PC-9 (cell line): ENCODE data around the gene NELL2. TPM values are rescaled to one million over a fixed set of nuclear protein-coding genes. Genes with fewer than 3 reads are reported as not detected.

Experiments used
- Bru-seq: library from RNA; stranded (reverse); fragments of 400-500 nt; gene quantifications from one replicate; lab custom pipeline; 2021; lab: Mats Ljungman, UMichigan
- BruChase-seq, 2 experiments: library from RNA; stranded (reverse); fragments of 400-500 nt; gene quantifications; one replicate each; lab custom pipeline; 2021; lab: Mats Ljungman, UMichigan
- BruUV-seq: library from RNA; stranded (reverse); fragments of 400-500 nt; replicated peaks from 2 replicates; lab custom pipeline; 2021; lab: Mats Ljungman, UMichigan
- CTCF ChIA-PET: fragments of 300-600 bp; sonication (Branson Sonifier 250); formaldehyde crosslinking; loops from one replicate; lab custom pipeline; 2022; ENCODE audit warnings: antibody characterized with exemption; lab: Charles Lee
- POLR2A ChIA-PET: fragments of 300-600 bp; sonication (Branson Sonifier 250); formaldehyde crosslinking; loops from one replicate; lab custom pipeline; 2022; ENCODE audit warnings: antibody characterized with exemption; ENCODE audit not compliant: unreplicated experiment; lab: Charles Lee
- DNase-seq, 2 experiments: peaks; one replicate each; pipeline versions ENCODE4 v3.0.0 to v3.0.0-alpha.2; 2015 to 2022; ENCODE audit warnings: mixed read lengths in 1 of 2
- H2AFZ ChIP-seq: fragments of 200-600 bp; sonication (generic); 2 replicates; pipeline ENCODE4 v1.8.1; 2017; ENCODE audit warnings: antibody characterized with exemption
- H3F3A ChIP-seq: fragments of 200-600 bp; sonication (generic); 2 replicates; pipeline ENCODE4 v1.8.1; 2017; ENCODE audit warnings: antibody characterized with exemption, mild to moderate bottlenecking, low read depth; ENCODE audit not compliant: insufficient read depth
- H3K27ac ChIP-seq: fragments of 200-600 bp; sonication (generic); 2 replicates; pipeline ENCODE4 v1.6.1; 2016; ENCODE audit warnings: mixed run types
- H3K27me3 ChIP-seq: fragments of 200-600 bp; sonication (generic); 2 replicates; pipeline ENCODE4 v1.6.1; 2016; ENCODE audit warnings: low read depth, mixed run types; ENCODE audit not compliant: insufficient read depth
- H3K36me3 ChIP-seq: fragments of 200-600 bp; sonication (generic); 2 replicates; pipeline ENCODE4 v1.6.1; 2016; ENCODE audit warnings: low read depth, mixed run types
- H3K4me1 ChIP-seq: fragments of 200-600 bp; sonication (generic); replicated peaks from 2 replicates; pipeline ENCODE4 v1.6.1; 2016; ENCODE audit warnings: mixed run types; ENCODE audit not compliant: insufficient read depth
- H3K4me2 ChIP-seq: fragments of 200-600 bp; sonication (generic); 2 replicates; pipeline ENCODE4 v1.6.1; 2017; ENCODE audit warnings: mixed run types
- H3K4me3 ChIP-seq: fragments of 200-600 bp; sonication (generic); 2 replicates; pipeline ENCODE4 v1.6.1; 2016; ENCODE audit warnings: mixed run types
- H3K79me2 ChIP-seq: fragments of 200-600 bp; sonication (generic); 2 replicates; pipeline ENCODE4 v1.6.1; 2017; ENCODE audit warnings: low read depth, mixed run types
- H3K9me2 ChIP-seq: fragments of 200-600 bp; sonication (generic); 2 replicates; pipeline ENCODE4 v1.8.1; 2017; ENCODE audit warnings: mild to moderate bottlenecking; ENCODE audit not compliant: insufficient read depth
- H3K9me3 ChIP-seq: fragments of 200-600 bp; sonication (generic); 2 replicates; pipeline ENCODE4 v1.8.1; 2016; ENCODE audit warnings: low read depth; ENCODE audit not compliant: insufficient read depth
- H4K20me1 ChIP-seq: fragments of 200-600 bp; sonication (generic); 2 replicates; pipeline ENCODE4 v1.8.1; 2017; ENCODE audit not compliant: insufficient read depth
- CTCF ChIP-seq: fragments of 200-600 bp; sonication (generic); conservative IDR thresholded peaks from 2 replicates; pipeline ENCODE4 v1.6.1; 2017; ENCODE audit warnings: mixed run types, antibody characterized with exemption, mild to moderate bottlenecking, moderate library complexity
- EZH2 ChIP-seq: fragments of 200-600 bp; sonication (generic); IDR thresholded peaks from 2 replicates; pipeline ENCODE4 v1.8.0; 2017; ENCODE audit warnings: antibody characterized with exemption, low read depth
- intact Hi-C: fragments of 100-400 bp; cut with micrococcal nuclease; formaldehyde crosslinking; loops from one replicate; pipeline ENCODE4 v1.10.0; 2022; ENCODE audit not compliant: unreplicated experiment
- long read RNA-seq: library from polyadenylated mRNA; stranded (forward); transcript quantifications from one replicate; pipeline ENCODE4 v2.0.0, GENCODE V29; 2022
- total RNA-seq: library from RNA; stranded (reverse); gene quantifications from 2 replicates; pipeline ENCODE4 v1.2.3, GENCODE V29; 2021

Gene NELL2
- 0.61 and 1.2 TPM in 2 replicates for total RNA-seq
- Bru-seq, nascent RNA, result percentile 19 among the genes with signal in this experiment
- percentile 13 among the genes with signal in this experiment for BruChase-seq, experiment 1, labeled RNA remaining after a 2-hour chase
- BruChase-seq, experiment 2, labeled RNA remaining after a 6-hour chase, result percentile 8 among the genes with signal in this experiment
- long read RNA-seq, result 0 reads

GRCh38 chr12:44875954-44876543, at the start of gene NELL2:
NELL2 (minus strand) TSS chr12:44876315; CDS start chr12:44875869, 446 bp downstream.
- H3K79me2 ChIP-seq, result no peaks in the 10 kb centered on the region
- no peaks in the 10 kb centered on the region for H4K20me1 ChIP-seq
- H3K9me2 ChIP-seq, result no peaks in the 10 kb centered on the region
- peak within 1 kb of the TSS; percentile 90 for H2AFZ ChIP-seq
- POLR2A ChIA-PET, result no interaction called here
- H3F3A ChIP-seq, result no peaks in the 10 kb centered on the region
- peaks cover 25% of the 10 kb centered on the region for H3K27me3 ChIP-seq
- H3K27ac ChIP-seq, result no peak within 1 kb of the TSS
- no TSS peak for BruUV-seq
- H3K4me3 ChIP-seq, result peak within 1 kb of the TSS; percentile 62
- CTCF ChIA-PET, result interaction anchor here (0.8 kb wide), 1 partner anchor 1079 kb away, joined by 5 read pairs; no protein-coding TSS in a partner anchor
- H3K4me2 ChIP-seq, result peak within 1 kb of the TSS; percentile 84
- H3K36me3 ChIP-seq, result no peaks in the 10 kb centered on the region
- TF ChIP-seq CTCF, result no peak
- no peak; the same call in 1 of the 2 replicates for TF ChIP-seq EZH2
- H3K9me3 ChIP-seq, result no peaks in the 10 kb centered on the region
- intact Hi-C loops, result no loop called here
- DNase-seq, result peak in 1 of 2 experiments; percentile 14
- 0 out of 2 replicates have a peak, but pooled peaks cover 6% of the 10 kb centered on the region for H3K4me1 ChIP-seq

- intact Hi-C loops, result no loop called here
- Histone ChIP-seq H3K4me2 (no peak overlapping the region), H3K79me2 (no peaks in the 10 kb centered on the region), H3K36me3 (no peaks in the 10 kb centered on the region), H3K27me3 (no peaks in the 10 kb centered on the region), H3K4me1 (no peaks in the 10 kb centered on the region), H3K27ac (no peak overlapping the region), H3K9me3 (no peaks in the 10 kb centered on the region), H2AFZ (no peak overlapping the region), H3K9me2 (no peaks in the 10 kb centered on the region), H3K4me3 (no peak overlapping the region), H3F3A (no peaks in the 10 kb centered on the region), H4K20me1 (no peaks in the 10 kb centered on the region)
- no TSS peak for BruUV-seq
- ChIA-PET CTCF (no interaction called here), POLR2A (no interaction called here)
- no peak for TF ChIP-seq EZH2
- no peak for TF ChIP-seq CTCF
- DNase-seq, result no peak
These were observed 45.6 kb upstream of the NELL2 start for GRCh38 chr12:44921736-44922135.

- Histone ChIP-seq H3K79me2 (no peaks in the 10 kb centered on the region), H3F3A (no peaks in the 10 kb centered on the region), H3K27ac (no peak overlapping the region), H3K4me3 (no peak overlapping the region), H2AFZ (no peak overlapping the region), H3K9me3 (no peaks in the 10 kb centered on the region), H3K27me3 (no peaks in the 10 kb centered on the region), H3K4me1 (no peaks in the 10 kb centered on the region), H3K4me2 (no peak overlapping the region), H3K36me3 (no peaks in the 10 kb centered on the region), H3K9me2 (no peaks in the 10 kb centered on the region), H4K20me1 (no peaks in the 10 kb centered on the region)
- no TSS peak for BruUV-seq
- no peak for TF ChIP-seq CTCF
- TF ChIP-seq EZH2, result no peak
- CTCF ChIA-PET, result no interaction called here
- no peak for DNase-seq
- POLR2A ChIA-PET, result no interaction called here
- intact Hi-C loops, result no loop called here
These were observed 41.0 kb upstream of the NELL2 start for GRCh38 chr12:44917141-44917540.
